SJSA1 (cell line): ENCODE data around the gene POLG. TPM values are rescaled to one million over a fixed set of nuclear protein-coding genes. Genes with fewer than 3 reads are reported as not detected.

Source experiments
- DNase-seq, 2 experiments: peaks; one replicate each; pipeline ENCODE4 v3.0.0-alpha.2; 2015 to 2020; ENCODE audit warnings: low spot score in 2 of 2, low read depth in 1 of 2
- H3K27ac ChIP-seq: fragments of 250-450 bp; sonication (Bioruptor Pico); 2 replicates; pipeline ENCODE4 v1.5.1; 2020; ENCODE audit warnings: mild to moderate bottlenecking, moderate library complexity
- H3K27me3 ChIP-seq: fragments of 250-450 bp; sonication (Bioruptor Pico); replicated peaks from 2 replicates; pipeline ENCODE4 v1.5.1; 2020; ENCODE audit warnings: mild to moderate bottlenecking, moderate library complexity
- H3K36me3 ChIP-seq: fragments of 250-450 bp; sonication (Bioruptor Pico); 2 replicates; pipeline ENCODE4 v1.5.1; 2020; ENCODE audit warnings: mild to moderate bottlenecking
- H3K4me1 ChIP-seq: fragments of 250-450 bp; sonication (Bioruptor Pico); replicated peaks from 2 replicates; pipeline ENCODE4 v1.6.1; 2021; ENCODE audit warnings: mild to moderate bottlenecking
- H3K4me3 ChIP-seq: fragments of 250-450 bp; sonication (Bioruptor Pico); 2 replicates; pipeline ENCODE4 v1.5.1; 2020; ENCODE audit warnings: mild to moderate bottlenecking
- H3K9me3 ChIP-seq: fragments of 250-450 bp; sonication (Bioruptor Pico); replicated peaks from 2 replicates; pipeline ENCODE4 v1.5.1; 2020; ENCODE audit warnings: mild to moderate bottlenecking
- total RNA-seq: library from RNA; depleted of rRNA; stranded (reverse); fragments of >200 nt; shearing (Covaris generic); gene quantifications from 2 replicates; pipeline ENCODE4 v1.2.3, GENCODE V29; 2014

The POLG gene
- total RNA-seq, 1 experiment from 2014 or later, result 54.9 TPM

- H3K4me3 ChIP-seq, result no peak overlapping the region
- H3K36me3 ChIP-seq, result no peaks in the 10 kb centered on the region
- no peak for DNase-seq
- H3K27me3 ChIP-seq, result peaks cover 68% of the 10 kb centered on the region
- H3K4me1 ChIP-seq, result peaks cover 15% of the 10 kb centered on the region
- H3K9me3 ChIP-seq, result no peaks in the 10 kb centered on the region
- H3K27ac ChIP-seq, result no peak overlapping the region
Measured at GRCh38 chr15:89356634-89357298, 22.1 kb upstream of the POLG start.

- Histone ChIP-seq H3K4me3 (no peak overlapping the region), H3K4me1 (peaks cover 8% of the 10 kb centered on the region), H3K27me3 (peaks cover 40% of the 10 kb centered on the region), H3K9me3 (no peaks in the 10 kb centered on the region), H3K36me3 (no peaks in the 10 kb centered on the region), H3K27ac (no peak overlapping the region)
- DNase-seq, result no peak
Measured at GRCh38 chr15:89353991-89354390, 19.4 kb upstream of the POLG start.

- no peak overlapping the region for H3K4me3 ChIP-seq
- H3K36me3 ChIP-seq, result no peaks in the 10 kb centered on the region
- no peak for DNase-seq
- peaks cover 30% of the 10 kb centered on the region for H3K27me3 ChIP-seq
- no peak overlapping the region for H3K27ac ChIP-seq
- H3K9me3 ChIP-seq, result no peaks in the 10 kb centered on the region
- H3K4me1 ChIP-seq, result no peaks in the 10 kb centered on the region
Measured at GRCh38 chr15:89352476-89352875, 17.9 kb upstream of the POLG start.

DNA sequence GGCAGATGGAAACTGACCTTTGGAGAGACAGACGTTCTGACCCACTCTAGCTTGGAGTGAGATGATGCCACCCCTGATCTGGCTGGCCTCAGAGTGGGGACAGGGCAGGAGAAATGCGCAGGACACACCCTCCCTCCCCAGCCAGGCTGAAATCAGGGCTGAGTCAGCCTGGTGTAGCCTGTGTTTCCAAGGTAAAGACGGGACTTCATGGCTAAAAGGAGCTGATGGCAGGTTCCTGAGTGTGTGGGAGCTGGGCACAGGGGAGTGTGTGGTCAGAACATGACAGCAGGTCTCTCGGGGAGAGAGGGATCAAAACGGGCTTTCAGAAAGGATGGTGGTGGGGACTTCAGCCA is 14.6 kb upstream of the POLG start:
- Histone ChIP-seq H3K4me1 (no peaks in the 10 kb centered on the region), H3K27me3 (peaks cover 23% of the 10 kb centered on the region)
- no peak for DNase-seq

GRCh38 chr15:89346516-89347231 is 12.1 kb upstream of the POLG start:
- Histone ChIP-seq H3K9me3 (no peaks in the 10 kb centered on the region), H3K36me3 (no peaks in the 10 kb centered on the region), H3K27me3 (peaks cover 16% of the 10 kb centered on the region), H3K4me3 (no peak overlapping the region), H3K4me1 (no peaks in the 10 kb centered on the region), H3K27ac (no peak overlapping the region)
- peak in 1 of 2 experiments; percentile 29 for DNase-seq

More for the DNA sequence above, 14.6 kb upstream of the POLG start:
- no peaks in the 10 kb centered on the region for H3K36me3 ChIP-seq
- H3K9me3 ChIP-seq, result no peaks in the 10 kb centered on the region
- no peak overlapping the region for H3K4me3 ChIP-seq
- no peak overlapping the region for H3K27ac ChIP-seq

GRCh38 chr15:89345248-89345647 is 10.6 kb upstream of the POLG start:
- Histone ChIP-seq H3K27ac (no peak overlapping the region), H3K4me1 (no peaks in the 10 kb centered on the region), H3K36me3 (no peaks in the 10 kb centered on the region), H3K4me3 (no peak overlapping the region), H3K9me3 (no peaks in the 10 kb centered on the region), H3K27me3 (peaks cover 16% of the 10 kb centered on the region)
- no peak for DNase-seq

- DNase-seq, result no peak
- Histone ChIP-seq H3K27ac (no peak overlapping the region), H3K9me3 (no peaks in the 10 kb centered on the region), H3K4me1 (no peaks in the 10 kb centered on the region), H3K27me3 (peaks cover 16% of the 10 kb centered on the region), H3K36me3 (no peaks in the 10 kb centered on the region), H3K4me3 (no peak overlapping the region)
Measured at GRCh38 chr15:89342840-89343239, 8.2 kb upstream of the POLG start.

DNA sequence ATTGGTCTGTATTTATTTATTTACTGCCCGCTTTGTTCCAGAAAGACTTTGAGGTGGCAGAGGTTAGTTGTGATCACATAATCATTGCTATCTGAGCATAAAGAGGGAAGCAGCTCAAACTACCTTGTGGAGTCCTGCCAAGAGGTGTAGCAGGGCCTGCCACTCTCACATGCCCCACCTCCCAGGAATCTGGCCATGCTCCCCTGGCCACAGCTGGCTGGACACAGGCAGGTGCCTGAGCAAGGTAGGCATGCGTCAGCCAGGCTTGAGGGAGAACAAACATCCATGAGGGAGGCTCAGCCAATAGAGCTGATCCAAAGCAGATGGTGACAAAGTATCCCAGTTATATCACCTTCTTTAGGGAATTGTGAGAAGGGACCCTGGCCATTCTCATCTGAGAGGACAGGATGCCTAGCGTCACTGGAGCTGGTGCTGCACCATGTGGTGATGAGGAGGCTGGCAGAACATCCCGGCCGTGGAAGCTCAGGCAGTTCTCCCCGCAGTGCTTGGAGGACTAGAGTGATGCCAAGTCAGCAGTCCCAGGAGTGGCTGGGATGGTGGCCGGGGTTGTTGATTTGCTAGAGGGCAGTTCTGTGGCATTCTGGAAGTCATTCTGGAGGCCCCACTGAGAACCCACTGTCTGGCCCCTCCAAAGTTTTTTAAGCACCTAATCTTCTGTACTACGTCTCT is 6.8 kb upstream of the POLG start:
- H3K4me1 ChIP-seq, result no peaks in the 10 kb centered on the region
- H3K27ac ChIP-seq, result no peak overlapping the region
- DNase-seq, result no peak
- no peak overlapping the region for H3K4me3 ChIP-seq
- H3K9me3 ChIP-seq, result no peaks in the 10 kb centered on the region
- no peaks in the 10 kb centered on the region for H3K36me3 ChIP-seq
- H3K27me3 ChIP-seq, result peaks cover 3% of the 10 kb centered on the region

GRCh38 chr15:89340573-89340972 is 5.9 kb upstream of the POLG start:
- H3K4me3 ChIP-seq, result no peak overlapping the region
- no peak overlapping the region for H3K27ac ChIP-seq
- H3K4me1 ChIP-seq, result peaks cover 2% of the 10 kb centered on the region
- no peaks in the 10 kb centered on the region; the same call in 1 of the 2 replicates for H3K27me3 ChIP-seq
- DNase-seq, result no peak
- H3K9me3 ChIP-seq, result no peaks in the 10 kb centered on the region
- H3K36me3 ChIP-seq, result no peaks in the 10 kb centered on the region

DNA sequence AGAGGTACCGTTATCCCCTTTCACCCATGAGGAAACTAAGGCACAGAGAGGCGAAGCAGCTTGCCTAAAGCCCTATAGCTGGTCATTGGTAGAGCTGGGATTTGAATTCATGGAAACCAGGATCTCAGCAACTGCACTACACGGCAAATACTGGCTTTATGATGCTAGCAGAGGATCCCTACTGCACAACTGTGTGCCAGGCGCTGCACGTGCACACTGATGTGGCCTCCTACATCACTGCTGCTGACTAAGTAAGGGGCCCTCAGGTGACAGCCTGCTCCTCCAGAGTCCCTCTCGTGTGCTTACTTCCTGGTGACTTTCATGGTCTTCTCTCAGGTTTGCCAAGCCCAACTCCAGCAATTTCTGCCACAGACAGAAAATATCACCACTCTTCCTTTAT is 3.4 kb upstream of the POLG start:
- Histone ChIP-seq H3K4me1 (peaks cover 15% of the 10 kb centered on the region), H3K4me3 (no peak overlapping the region), H3K36me3 (peaks cover 16% of the 10 kb centered on the region), H3K27ac (no peak overlapping the region), H3K27me3 (no peaks in the 10 kb centered on the region), H3K9me3 (no peaks in the 10 kb centered on the region)
- DNase-seq, result no peak

DNA sequence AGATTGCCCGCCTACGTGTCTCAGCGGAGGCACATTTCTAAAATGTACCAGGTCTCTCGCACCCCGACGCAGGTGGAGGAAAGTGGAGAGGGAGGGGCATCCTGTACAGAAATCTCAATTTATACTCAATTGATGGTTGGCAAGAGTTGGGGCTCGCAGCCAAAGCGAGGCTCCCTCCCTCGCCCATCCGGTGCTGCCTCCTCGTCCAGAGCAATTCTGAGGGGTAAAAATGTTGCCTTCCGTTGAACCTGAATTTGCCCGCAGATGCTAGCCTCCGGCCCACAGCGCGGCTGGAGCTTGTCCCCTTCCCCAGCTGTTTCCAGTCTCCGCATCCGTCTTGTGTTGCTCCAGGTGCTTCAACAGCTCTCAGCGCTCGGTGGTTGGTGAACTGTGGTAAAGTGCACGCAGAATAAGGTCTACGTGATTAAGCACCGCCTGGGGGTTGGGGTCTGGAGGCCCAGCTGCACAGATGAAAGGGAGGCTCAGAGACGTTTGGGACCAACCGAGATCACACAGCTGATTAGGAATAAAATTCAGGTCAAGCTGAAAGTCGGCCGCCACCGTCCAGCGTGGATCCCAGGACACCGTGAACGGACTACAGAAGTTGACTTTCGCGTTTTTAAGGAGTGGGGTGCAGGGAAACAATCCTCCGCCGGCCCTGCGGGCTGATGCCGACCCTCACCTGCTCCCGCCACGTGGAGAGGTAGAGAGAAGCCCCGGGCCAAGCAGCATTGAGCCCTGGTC is 846 bp upstream of the POLG start:
- Histone ChIP-seq H3K4me3 (peak overlapping the region; percentile 7), H3K4me1 (peaks cover 29% of the 10 kb centered on the region), H3K27ac (no peak overlapping the region), H3K27me3 (no peaks in the 10 kb centered on the region), H3K36me3 (peaks cover 40% of the 10 kb centered on the region), H3K9me3 (no peaks in the 10 kb centered on the region)
- no peak for DNase-seq

DNA sequence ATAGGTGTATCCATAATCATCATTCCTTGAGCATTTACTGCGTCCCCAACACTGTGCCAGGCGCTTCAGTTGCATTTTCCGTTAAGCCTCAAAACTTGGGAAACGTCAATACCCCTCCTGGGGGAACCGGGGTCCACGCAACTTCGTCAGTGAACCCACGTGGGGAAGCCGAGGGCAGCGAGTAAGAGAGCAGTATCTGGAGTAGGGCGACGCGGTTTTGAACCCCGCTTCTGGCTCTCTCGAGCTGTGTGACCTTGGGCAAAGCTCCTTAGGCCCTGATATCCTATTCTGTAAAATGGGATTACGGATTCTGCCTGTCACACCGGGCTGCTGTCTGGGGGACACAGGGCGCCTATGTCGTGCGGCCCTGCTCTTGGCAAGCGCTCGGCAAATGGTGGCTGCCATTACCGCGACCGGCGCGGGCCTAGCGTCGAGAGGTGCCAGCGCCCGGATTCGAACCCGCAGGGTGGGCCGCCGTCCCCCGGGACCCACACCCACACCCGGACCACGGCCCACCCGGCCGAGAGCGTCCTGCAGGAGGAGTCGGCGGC is 590 bp downstream of the POLG start:
- Histone ChIP-seq H3K4me3 (peak overlapping the region; percentile 94), H3K9me3 (no peaks in the 10 kb centered on the region), H3K36me3 (peaks cover 54% of the 10 kb centered on the region), H3K27me3 (no peaks in the 10 kb centered on the region), H3K27ac (peak overlapping the region; percentile 81), H3K4me1 (peaks cover 29% of the 10 kb centered on the region)
- no peak for DNase-seq

GRCh38 chr15:89333011-89333860 is 1.4 kb downstream of the POLG start:
- peaks cover 29% of the 10 kb centered on the region for H3K4me1 ChIP-seq
- no peak for DNase-seq
- no peaks in the 10 kb centered on the region for H3K27me3 ChIP-seq
- H3K36me3 ChIP-seq, result peaks cover 62% of the 10 kb centered on the region
- H3K4me3 ChIP-seq, result peak overlapping the region; percentile 94
- no peaks in the 10 kb centered on the region for H3K9me3 ChIP-seq
- H3K27ac ChIP-seq, result no peak overlapping the region
